OCI-M2 (cell line): ENCODE results near the gene PPARG.
"Not testable (repeated sequence)": the region's sequence is repeated elsewhere in the genome, so short reads cannot be mapped to it uniquely, and the experiment has no call there.

Experiments used
- DNase-seq: peaks from one replicate; lab custom pipeline; 2025; ENCODE audit not compliant: unreplicated experiment; lab: John Stamatoyannopoulos, UW

PPARG gene

DNA sequence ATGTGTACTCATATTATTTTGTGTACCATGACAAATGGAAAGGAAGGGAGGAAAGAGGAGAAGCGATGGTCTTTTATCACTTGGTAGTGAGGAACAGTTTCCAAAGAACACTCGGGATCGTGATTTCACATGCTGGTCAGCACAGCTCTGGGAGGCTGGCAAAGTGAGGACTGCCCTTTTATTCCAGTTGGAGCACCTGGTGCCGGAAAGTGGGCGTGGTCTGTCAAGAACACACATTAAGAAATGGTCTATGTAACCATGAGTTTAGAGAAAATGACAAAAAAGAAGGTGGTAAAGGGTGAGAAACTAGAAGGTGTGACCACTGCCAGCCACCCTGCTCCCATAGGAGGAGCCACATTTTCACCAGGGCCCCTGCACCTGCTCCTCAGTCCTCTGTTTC, 188.4 kb downstream of the PPARG start:
- DNase-seq: no peak

DNA sequence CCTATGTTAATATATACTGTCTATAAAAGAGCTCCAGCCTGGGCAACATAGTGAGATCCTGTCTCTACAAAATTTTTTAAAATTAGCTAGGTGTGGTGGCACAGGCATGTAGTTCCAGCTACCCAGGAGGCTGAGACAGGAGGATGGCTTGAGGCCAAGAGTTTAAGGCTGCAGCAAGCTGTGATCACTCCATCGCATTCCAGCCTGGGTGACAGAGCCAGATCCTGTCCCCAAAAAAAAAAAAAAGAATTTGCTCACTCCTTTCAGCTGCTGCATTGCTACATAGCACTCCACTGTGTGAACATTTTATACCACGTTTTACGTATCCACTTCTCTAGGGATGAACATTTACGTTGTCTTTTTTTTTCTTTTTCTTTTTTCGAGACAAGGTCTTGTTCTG, 189.5 kb downstream of the PPARG start:
- no peak for DNase-seq

DNA sequence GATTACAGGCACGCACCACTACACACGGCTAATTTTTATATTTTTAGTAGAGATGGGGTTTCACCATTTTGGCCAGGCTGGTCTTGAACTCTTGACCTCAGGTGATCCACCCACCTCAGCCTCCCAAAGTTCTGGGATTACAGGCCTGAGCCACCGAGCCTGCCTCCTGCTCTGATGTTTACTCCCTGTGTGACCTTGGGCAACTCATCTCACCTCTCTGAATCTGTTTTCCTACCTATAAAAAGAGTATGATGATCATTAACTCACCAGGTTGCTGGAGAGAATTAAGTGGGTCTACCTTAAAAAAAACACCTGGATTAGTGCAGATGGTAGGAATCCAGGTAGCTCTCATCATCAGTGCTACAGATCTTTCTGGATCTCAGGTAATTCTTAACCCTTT, 190.3 kb downstream of the PPARG start:
- not testable (repeated sequence) for DNase-seq

DNA sequence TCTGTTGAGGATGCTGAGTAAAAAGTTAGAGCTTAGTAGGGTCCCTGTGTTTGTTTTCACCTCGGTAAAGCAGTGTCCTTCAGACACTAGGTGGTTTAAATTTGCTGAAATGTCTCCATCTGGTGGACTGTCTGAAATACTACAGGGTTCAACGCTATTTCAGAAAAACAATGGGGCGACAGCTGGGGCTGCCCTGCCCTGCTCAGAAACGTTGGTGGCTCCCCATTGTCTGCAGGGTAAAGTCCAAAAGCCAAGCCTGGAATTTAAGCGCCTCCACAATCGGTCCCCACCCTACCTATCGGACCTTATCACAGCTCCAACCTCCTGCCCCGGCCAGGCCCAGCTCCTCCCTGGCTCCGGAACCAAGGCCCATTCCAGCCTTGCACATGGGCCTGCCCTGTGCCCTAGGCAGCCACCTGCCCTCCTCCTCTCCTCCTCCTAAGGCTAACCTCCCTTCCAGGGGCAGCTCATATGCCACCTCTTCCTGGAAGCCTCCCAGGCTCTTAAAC, 191.1 kb downstream of the PPARG start:
- DNase-seq: no peak

DNA sequence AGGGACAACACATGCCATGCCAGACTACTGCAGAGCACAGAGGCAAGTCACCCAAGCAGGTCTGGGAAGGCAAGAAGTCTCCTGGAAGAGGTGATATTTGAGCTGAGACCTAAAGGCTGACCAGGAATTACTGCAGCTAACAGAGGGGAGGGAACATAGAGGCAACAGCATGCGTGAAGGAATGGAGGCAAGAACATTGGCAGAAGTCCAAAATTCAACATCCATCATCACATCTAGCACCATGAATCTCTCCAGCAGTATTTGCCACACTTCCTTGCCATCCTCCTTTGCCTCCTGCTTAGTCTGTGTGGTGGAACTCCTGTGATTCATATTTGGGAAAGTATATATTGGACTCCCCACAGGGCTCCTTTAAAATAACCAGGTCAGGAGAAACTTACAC, 194.5 kb downstream of the PPARG start:
- no peak for DNase-seq

DNA sequence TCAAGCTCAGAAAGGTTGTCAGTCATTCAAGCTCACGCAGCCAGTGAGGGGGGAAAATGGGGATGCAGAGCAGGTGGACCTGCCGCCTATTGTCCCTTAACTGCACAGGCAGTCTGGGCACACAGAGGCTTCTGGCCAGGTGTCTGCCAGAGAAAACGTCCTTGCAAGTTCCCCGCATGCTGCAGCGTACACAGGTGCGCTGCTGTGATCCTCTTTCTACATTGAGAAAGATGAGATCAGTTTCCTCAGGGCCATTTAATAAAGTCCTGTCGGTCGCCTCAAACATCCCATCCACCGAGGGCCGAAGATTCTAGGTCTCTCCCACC, 195.0 kb downstream of the PPARG start:
- no peak for DNase-seq
